GM15510 (cell line): Measurements from ENCODE around the gene SLC35G3.

Experiments used
- POLR2A ChIP-seq: IDR thresholded peaks from 3 replicates; pipeline ENCODE4 v1.6.1; 2011; ENCODE audit warnings: borderline replicate concordance; ENCODE audit not compliant: insufficient read length; ENCODE audit errors: extremely low read depth

Gene SLC35G3

DNA sequence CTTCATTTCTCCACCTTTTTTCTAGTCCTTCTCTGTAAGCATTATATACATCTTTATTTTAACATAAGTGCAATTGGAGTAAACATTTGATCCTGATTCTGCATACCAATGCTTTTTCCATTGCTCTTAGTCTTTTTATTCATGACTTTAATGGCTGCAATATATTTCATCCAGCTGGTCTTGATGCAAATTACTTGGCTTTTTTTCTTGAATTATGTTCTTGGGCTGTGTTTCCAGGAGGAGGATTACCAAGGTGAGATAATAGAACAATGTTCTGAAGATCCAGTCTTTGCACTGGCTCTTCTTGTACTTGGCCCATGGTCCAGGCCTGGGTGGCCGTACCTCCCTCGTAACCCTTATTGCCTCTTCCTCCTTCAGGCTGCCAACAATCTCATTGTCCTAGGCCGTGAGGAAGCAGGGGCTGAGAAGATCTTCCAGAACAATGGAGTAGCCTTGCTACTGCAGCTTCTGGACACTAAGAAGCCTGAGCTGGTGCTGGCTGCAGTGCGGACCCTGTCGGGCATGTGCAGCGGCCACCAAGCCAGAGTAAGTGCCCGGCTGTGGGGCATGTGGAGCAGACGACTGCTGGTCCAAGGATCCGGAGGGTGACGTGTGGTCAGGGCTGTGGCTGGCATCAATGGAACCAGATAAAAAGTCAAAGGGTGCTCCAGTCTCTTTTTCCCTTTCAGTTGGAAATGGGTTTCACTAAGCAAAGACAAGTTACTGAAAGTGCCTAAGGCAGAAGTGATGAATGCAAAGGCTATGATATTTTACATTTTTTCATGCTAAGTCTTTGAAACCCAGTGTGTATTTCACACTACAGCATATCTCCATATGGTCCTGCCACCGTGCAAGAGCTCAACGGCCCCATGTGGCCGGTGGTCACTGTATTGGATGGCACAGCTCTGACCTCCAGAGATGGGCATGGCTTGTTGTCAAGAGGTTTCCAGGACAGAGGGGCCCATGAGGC lies 39.7 kb downstream of the SLC35G3 start:
- TF ChIP-seq POLR2A, result no peak

DNA sequence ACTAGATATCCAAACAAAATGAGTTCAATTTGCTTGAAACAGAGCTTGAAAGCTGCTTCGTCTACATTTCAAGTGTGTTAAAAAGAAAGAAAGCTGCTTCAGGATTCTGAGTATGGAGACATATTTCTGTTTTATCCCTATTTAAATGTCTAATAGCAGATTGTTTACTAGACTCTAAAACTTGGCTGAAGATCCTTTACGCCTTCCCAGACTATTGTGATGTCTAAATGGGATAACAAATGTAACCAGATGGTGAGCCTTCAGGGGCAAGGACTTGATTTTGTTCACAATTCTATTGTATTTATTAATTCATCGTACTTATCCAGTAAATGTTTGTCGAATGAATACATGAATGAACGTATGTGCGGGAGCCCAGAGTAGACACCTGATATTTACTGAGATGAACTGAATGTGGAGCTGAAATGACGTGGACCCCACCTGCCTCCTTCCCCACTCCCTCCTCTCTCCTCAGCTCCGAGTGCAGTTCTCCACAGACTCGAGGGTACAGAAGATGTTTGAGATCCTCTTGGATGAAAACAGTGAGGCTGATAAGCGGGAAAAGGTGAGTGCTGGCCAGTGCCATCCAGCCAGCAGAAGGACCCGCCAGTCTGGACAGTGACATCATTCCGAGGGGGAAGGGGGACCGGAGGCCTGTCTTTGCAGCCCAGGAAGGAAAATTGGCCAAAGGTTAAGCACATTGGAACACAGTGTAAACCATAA lies 41.6 kb downstream of the SLC35G3 start:
- no peak for TF ChIP-seq POLR2A

DNA sequence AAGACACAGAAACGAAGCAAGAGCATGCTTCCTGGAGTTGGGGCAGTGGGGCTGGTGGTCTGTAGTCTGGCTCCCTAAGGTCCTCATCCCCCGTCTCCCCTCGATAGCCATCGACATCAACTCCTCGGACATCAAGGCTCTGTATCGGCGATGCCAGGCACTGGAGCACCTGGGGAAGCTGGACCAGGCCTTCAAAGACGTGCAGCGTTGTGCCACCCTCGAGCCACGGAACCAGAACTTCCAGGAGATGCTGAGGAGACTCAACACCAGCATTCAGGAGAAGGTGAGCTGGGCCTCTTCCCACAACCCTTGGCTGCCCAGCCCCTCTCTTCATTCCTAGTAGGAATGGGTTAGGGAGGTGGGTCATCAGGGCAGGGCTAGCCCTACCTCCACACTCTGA lies 44.3 kb downstream of the SLC35G3 start:
- no peak for TF ChIP-seq POLR2A

DNA sequence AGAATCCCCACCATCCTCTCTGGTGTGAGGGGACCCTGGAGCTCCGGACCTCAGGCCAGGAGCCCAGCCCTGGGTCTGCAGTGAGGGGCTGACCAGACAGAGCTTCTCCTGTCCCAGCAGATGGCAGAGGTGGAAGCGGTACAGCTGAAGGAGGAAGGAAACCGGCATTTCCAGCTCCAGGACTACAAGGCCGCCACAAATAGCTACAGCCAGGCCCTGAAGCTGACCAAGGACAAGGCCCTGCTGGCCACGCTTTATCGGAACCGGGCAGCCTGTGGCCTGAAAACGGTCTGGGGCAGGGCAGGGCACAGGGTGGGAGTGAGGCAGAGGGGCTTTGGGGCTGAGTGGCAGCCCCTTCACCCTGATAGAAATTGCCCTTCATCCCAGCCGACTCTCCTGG lies 46.0 kb downstream of the SLC35G3 start:
- TF ChIP-seq POLR2A, result no peak

DNA sequence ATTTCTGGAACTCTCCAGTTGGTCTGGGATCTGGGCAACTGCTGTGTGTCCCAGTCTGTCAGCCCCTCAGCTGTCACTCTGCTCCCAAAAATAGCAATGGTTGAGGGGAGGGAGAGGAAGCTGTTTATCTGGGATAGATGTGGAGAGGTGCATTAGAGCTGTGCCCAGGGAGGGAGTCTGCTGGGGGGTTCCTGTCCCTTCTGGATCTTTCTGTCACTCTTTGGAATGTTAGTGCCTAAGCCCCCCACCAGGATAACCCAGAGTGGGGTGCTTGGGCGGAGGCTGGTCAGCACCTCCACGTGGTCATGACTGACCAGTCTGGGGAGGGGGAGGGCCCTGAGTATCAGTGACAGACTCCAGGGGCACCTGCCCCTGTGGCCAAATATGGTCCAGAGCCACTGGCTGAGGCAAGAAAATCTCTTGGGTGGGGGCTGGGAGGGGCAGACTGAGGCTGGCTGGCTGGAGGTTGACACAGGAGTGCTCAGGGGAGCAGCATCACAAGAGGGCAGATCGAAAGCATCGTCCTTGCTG lies 46.8 kb downstream of the SLC35G3 start, which contains the start of gene UNC45B:
TSS of gene UNC45B (plus strand) at position 443 of the 531 bp plus-strand sequence. CDS start 447 bp downstream, outside the sequence.
- TF ChIP-seq POLR2A, result no peak

DNA sequence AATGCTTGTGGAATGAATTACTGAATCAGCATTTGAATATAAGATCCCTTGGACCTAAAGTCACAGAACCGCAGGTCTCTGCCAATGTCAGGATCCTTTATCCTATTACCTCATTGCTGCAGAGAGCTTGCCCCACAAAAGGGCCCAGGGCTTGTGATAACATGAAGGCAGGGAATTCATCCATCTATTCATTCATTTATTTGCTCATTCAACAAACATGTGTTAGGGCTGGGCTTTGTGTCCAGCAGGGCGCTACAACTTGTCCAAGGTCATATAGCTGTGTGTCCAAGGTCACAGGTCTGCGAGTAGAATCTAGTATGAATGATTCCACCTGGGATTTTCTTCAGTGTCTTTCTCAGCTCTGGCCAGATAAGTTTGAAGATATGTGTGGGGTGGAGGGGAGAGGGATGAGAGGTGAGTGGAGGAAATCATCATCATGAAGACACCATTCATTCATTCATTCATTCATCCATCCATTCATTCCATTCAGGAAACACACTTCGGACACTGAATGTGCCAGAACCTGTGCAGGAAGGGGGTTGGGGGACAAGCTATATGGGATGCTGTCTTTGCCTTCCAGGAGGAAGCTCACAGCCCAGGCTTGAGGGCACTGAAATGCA lies 47.9 kb downstream of the SLC35G3 start:
- no peak for TF ChIP-seq POLR2A

DNA sequence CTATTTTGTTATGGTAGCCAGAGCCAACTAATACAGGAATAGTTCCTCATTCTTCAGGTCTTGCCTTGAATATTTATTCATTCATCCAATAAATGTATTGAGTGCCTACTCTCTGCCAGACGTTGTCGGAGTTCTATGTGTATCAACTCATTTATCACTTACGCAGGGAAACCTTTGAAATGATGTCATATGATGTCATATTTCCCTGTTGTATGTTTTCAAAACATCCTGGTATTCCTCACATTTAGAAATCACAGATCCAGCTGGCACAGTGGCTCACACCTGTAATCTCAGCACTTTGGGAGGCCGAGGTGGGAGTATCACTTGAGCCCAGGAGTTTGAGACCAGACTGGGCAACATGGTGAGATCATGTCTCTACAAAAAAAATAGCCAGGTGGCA lies 49.4 kb downstream of the SLC35G3 start:
- no peak for TF ChIP-seq POLR2A
